Stimulated activated CD8-positive, alpha-beta memory T cell treated with anti-CD3 and anti-CD28 coated beads, Interleukin-12 subunit alpha, Interleukin-12 subunit beta, amount 100 ng/mL, for 1 hour (primary cell): Measurements from ENCODE around the gene INPP5A.

Experiments
- DNase-seq: peaks from one replicate; pipeline ENCODE4 v3.0.0-alpha.2; 2020; ENCODE audit warnings: low read depth

The INPP5A gene

DNA sequence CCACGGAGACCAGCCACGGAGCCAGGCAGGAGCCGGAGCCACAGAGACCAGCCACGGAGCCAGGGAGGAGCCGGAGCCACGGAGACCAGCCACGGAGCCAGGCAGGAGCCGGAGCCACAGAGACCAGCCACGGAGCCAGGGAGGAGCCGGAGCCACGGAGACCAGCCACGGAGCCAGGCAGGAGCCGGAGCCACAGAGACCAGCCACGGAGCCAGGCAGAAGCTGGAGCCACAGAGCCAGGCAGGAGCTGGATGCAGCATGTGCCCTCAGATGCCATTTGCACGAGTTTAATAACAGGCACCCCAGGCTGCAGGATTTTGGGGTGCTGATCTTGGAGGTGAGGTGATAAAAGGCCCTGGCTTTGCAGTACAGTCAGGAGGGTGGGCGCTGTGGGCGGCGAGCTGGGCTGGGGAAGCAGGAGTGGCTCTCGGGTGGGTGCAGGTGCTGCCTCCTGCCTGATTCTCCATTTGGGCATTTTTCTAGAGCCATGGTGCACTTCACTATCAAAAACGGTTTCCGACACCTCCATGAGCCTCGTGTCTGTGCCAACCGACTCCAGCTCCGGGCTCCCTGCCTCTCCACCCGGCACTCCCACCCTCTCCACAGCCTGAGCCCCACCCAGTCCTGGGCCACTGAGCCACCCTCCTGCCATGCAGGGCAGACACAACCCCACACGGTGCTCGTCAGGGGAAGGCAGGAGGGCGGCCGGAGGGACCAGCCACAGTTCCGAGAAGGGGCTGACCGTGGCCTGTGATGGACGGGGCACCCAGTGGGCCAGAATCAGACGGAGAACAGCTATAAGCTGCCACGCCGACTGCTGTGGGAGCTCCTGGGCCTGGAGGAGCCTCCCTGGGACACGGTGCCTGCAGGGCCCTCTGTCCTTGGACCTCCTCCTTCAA is 289.2 kb downstream of the INPP5A start:
- DNase-seq, result no peak

- DNase-seq, result no peak
Observed at GRCh38 chr10:132827423-132827789, 289.8 kb downstream of the INPP5A start.

DNA sequence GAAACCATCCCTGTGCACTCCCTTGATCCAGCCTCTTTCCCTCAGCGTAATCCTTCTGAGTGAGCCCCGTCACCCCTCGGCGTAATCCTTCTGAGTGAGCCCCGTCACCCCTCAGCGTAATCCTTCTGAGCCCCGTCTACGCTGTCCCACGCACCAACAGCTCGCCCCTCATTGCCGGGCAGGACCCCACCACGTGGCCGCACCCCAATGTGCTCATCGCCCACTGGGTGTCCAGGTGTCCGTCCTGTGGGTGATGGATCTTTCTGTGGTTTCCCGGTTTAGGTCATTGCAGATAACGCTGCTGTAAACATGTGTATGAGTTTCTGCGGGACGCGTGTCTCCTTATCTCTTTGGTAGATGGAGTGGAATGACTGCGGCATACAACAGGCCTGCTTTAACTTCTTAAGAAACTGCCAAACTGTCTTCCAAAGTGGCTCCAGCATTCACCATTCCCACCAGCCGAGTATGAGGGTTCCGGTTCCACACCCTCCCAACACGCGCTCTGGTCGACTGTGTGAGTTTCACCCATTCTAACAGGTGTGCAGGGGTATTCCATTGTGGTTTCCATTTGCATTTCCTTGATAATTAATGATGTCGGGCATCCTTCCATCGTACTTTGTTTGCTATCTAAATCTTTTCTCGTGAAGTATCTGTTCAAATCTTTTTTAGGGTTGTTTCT is 290.4 kb downstream of the INPP5A start:
- DNase-seq, result no peak

GRCh38 chr10:132828681-132829080 is 291.1 kb downstream of the INPP5A start:
- DNase-seq, result no peak

DNA sequence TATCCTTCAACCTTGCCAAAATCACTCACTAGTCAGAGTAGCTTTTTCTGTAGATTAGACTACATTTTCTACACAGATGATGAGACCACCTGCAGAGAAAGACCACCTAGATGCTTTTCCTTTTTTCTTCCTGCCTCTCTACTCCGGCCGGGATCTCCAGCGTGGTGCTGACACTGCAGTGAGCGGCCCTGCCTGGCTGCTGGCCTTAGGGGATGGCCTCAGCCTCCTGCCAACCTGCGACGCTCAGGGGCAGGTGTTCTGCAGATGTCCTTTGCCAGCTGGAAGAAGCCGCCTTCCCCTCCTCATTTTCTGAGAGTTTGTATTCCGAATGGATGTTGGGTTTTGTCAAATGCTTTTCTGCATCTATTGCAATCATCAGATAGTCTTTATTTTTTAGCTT is 291.8 kb downstream of the INPP5A start:
- DNase-seq, result no peak

GRCh38 chr10:132832186-132832969 is 294.8 kb downstream of the INPP5A start:
- DNase-seq, result no peak
